Activated T-cell treated with anti-CD3 and anti-CD28 coated beads for 4 hours (primary cell): ENCODE data around the gene SPACA6.

Experiments
- DNase-seq: peaks from one replicate; pipeline ENCODE4 v3.0.0-alpha.2; 2020

Gene SPACA6

GRCh38 chr19:51739466-51740213 is 46.5 kb downstream of the SPACA6 start:
- no peak for DNase-seq

DNA sequence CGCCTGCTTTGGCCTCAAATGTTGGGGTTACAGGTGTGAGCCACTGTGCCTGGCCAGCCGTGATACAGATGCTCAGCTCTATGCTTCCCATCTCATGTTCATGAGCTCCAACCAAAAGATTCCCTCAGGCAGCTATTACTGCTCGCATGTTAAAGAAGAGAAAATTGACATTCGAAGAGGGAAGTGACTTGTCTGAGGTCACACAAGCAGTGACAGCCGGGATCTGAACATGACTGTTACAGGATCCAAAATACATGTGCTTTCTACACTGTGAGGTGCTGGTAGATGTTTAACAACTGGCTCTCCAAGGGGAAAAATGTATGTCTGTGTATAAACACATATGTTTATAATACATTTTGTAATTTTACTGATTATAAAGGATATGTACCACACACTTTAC is 47.2 kb downstream of the SPACA6 start:
- no peak for DNase-seq

- no peak for DNase-seq
Observed at GRCh38 chr19:51742789-51743188, 49.7 kb downstream of the SPACA6 start.

GRCh38 chr19:51743405-51743804 is 50.3 kb downstream of the SPACA6 start:
- no peak for DNase-seq

DNA sequence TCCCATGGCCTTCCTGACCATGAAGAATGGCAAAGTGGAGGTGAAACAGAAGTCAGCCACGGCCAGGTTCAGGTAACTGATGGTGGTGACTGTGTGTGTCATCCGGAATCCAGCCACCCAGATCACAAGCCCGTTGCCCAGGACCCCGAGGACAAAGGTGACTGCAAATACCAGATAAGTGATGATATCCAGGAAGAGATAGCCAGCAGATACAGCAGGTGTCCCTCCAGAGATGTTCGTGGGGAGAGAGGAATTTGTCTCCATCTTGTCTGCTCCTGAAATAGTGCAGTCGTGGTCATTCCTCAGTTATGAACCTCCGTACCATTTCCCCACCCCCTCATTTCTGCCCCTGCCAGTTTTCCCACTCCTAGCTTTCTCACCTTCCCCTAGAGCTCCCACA is 53.6 kb downstream of the SPACA6 start:
- no peak for DNase-seq

DNA sequence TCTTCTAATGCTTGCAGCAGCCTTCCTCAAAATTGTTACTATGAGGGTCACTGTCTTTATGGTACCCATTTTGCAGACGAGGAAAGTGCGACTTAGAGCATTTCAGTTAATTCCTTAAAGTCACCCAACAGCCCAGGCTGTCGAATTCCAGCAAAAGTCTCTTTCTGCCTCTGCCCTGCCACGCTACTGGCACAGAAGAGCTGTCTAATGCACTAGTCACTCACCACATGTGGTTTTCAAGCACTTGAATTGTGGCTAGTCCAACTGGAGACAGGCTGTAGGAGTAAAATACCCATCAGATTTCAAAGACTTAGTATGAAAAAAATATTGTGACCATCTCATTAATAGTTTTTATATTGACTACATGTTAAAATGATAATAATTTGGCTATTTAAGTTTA is 56.8 kb downstream of the SPACA6 start:
- no peak for DNase-seq

GRCh38 chr19:51750400-51751094 is 57.4 kb downstream of the SPACA6 start:
- no peak for DNase-seq

GRCh38 chr19:51751655-51752054 is 58.5 kb downstream of the SPACA6 start, which contains the start of gene FPR1:
TSS of gene FPR1 (minus strand) at chr19:51751878. CDS start at chr19:51746994, 4,884 bp downstream.
- DNase-seq: no peak

- DNase-seq: no peak
Observed at GRCh38 chr19:51754109-51754508, 61.0 kb downstream of the SPACA6 start.

GRCh38 chr19:51754770-51755169 is 61.6 kb downstream of the SPACA6 start:
- DNase-seq: no peak
